Measurements from ENCODE around the gene ENSA.

GRCh38 chr1:150575518-150576366 is 53.7 kb downstream of the ENSA start:
- TF ChIP-seq CTCF (IDR thresholded peaks at IDR 0.05), result no peak
- no peak for TF ChIP-seq POLR2A (IDR thresholded peaks at IDR 0.05; ENCODE audit: low read depth)

Measured in esophagus muscularis mucosa (tissue), 3 donors.